H54 (cell line): Measurements from ENCODE around the gene CELF6.
A peak's percentile ranks its signal among the peaks of the same experiment; 100 is the strongest.
"Not testable (repeated sequence)": the region's sequence is repeated elsewhere in the genome, so short reads cannot be mapped to it uniquely, and the experiment has no call there.

Experiments used
- DNase-seq: peaks from one replicate; pipeline ENCODE4 v3.0.0; 2011; ENCODE audit warnings: low spot score, mixed read lengths; ENCODE audit not compliant: insufficient read length
- FAIRE-seq: peaks from 3 replicates; lab custom pipeline; 2011; peaks lifted over from hg19 to GRCh38; lab: Jason Lieb, UNC
- POLR2A ChIP-seq: IDR thresholded peaks from 2 replicates; pipeline ENCODE4 v1.6.1; 2011; ENCODE audit warnings: low read depth, mild to moderate bottlenecking, low read length

Gene CELF6

GRCh38 chr15:72304596-72304995 lies 15.4 kb downstream of the CELF6 start:
- TF ChIP-seq POLR2A, result no peak
- no peak for DNase-seq
- no peak for FAIRE-seq

GRCh38 chr15:72302955-72303354 lies 17.0 kb downstream of the CELF6 start:
- DNase-seq (no peak), FAIRE-seq (no peak)
- TF ChIP-seq POLR2A, result no peak

GRCh38 chr15:72289597-72290325 lies 30.2 kb downstream of the CELF6 start:
- no peak for FAIRE-seq
- no peak for TF ChIP-seq POLR2A
- no peak for DNase-seq

GRCh38 chr15:72288796-72289596 lies 31.0 kb downstream of the CELF6 start:
- FAIRE-seq (no peak), DNase-seq (no peak)
- TF ChIP-seq POLR2A, result no peak

DNA sequence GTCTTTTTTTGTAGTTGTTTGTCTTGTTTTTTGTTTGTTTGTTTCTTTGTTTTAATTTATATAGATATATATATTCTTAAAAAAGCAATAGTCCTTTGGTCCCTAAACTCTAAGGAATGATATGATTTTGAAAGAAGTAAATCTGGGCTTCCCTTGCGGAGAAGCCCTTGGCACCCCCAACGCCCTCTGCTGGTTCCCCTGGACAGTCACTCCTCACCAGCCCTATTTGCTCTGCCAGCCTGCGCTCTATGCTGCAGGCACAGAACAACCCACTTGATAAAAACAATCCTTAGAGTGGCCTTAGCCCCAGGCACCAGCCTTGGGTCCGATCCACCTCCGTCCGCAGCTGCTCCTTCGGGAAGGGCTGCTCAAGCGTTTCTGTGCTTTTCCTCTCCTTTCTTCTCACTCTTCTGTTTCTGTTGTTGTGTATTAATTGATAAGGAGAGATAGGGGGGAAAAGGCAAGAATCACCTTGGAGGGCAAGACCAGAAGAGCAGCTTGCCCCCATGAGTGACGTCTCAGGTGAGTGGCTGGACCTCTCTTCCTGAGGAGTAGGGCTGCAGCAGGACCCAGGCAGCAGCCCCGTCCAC lies 33.9 kb downstream of the CELF6 start:
- DNase-seq (peak; percentile 32), FAIRE-seq (no peak)
- no peak for TF ChIP-seq POLR2A

DNA sequence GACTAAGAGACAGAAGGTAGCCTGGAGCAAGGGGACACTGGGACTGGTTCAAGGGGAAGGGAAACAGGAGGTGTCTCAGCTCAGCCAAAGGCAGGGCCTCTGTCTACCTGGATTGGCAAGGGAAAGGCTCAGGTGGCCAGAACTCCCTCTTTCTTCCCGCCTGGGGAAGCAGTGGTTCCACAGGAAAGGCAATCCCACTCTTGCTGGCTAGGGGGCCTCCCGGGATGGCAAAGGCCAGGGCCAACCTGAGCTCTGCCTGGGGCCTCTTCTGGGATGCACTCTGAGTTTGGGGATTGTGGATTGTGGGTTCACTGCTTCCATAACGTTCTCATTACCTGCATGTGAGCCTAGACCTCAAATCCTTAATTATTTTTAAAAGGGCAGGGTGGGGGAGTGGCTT lies 34.6 kb downstream of the CELF6 start:
- no peak for TF ChIP-seq POLR2A
- FAIRE-seq (no peak), DNase-seq (no peak)

GRCh38 chr15:72284781-72285180 lies 35.2 kb downstream of the CELF6 start:
- FAIRE-seq, result no peak
- no peak for TF ChIP-seq POLR2A
- no peak for DNase-seq

DNA sequence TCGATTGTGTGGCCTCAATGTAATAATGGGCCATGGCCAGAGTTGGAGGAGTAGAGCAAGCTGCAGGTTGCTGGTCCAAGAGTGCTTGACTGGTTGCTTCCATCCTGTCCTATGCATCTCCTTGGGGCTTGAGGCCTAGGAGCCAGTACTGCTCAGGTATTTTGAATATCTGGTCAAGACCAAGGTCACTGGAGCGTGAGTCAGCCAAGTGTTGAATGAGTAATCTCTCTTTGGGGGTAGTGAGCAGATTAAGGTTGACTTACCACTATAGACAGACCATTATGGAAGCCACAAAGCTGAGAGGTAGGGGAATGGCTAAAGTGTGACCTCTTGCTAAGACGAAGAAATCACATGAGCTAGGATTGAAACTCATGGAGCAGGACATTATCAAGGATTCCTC lies 38.2 kb downstream of the CELF6 start:
- DNase-seq (no peak), FAIRE-seq (no peak)
- no peak for TF ChIP-seq POLR2A

GRCh38 chr15:72280751-72281150 lies 39.2 kb downstream of the CELF6 start:
- no peak for FAIRE-seq
- no peak for TF ChIP-seq POLR2A

GRCh38 chr15:72278737-72279136 lies 41.2 kb downstream of the CELF6 start:
- TF ChIP-seq POLR2A, result no peak
- DNase-seq (no peak), FAIRE-seq (no peak)

More at GRCh38 chr15:72280751-72281150, 39.2 kb downstream of the CELF6 start:
- no peak for DNase-seq

GRCh38 chr15:72276326-72276700 lies 43.6 kb downstream of the CELF6 start:
- FAIRE-seq, result no peak
- TF ChIP-seq POLR2A, result no peak
- no peak for DNase-seq

GRCh38 chr15:72275635-72276325 lies 44.2 kb downstream of the CELF6 start:
- DNase-seq, FAIRE-seq: not testable (repeated sequence)

GRCh38 chr15:72272997-72273352 lies 47.0 kb downstream of the CELF6 start:
- FAIRE-seq (no peak), DNase-seq (no peak)
- TF ChIP-seq POLR2A, result no peak
